GM12864 (cell line): ENCODE data around the gene USH2A.

Source experiments
- DNase-seq: peaks from one replicate; pipeline ENCODE4 v3.0.0-alpha.2; 2011; ENCODE audit warnings: low read depth
- H3K4me3 ChIP-seq: 2 replicates; pipeline ENCODE4 v1.5.1; 2011; ENCODE audit warnings: mild to moderate bottlenecking, low read depth, low read length, control low read depth
- TF ChIP-seq, protein P1 (sequence below): IDR thresholded peaks from 2 replicates; pipeline ENCODE4 v1.5.1; 2011; ENCODE audit warnings: low read depth, mild to moderate bottlenecking, moderate library complexity, low read length, control low read depth, inconsistent platforms; ENCODE audit errors: missing control alignments

The USH2A gene

DNA sequence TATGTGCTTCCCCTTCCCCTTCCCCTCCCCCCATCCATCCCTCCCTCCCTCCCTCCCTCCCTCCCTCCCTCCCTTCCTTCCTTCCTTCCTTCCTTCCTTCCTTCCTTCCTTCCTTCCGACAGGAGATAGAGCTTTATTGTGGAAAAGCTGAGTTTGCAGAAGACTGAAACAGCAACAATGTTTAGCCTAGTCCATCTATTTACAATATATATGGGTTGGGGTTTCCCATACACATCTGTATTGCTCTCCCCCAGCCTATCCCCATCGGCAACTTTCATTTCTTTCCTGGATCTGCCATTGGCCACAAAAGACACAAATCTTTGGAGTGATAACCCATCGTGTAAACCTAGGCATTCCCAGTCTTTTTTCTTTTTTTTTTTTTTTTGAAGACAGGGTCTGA, 222.3 kb downstream of the USH2A start:
- no peak for DNase-seq
- TF ChIP-seq, protein P1, sequence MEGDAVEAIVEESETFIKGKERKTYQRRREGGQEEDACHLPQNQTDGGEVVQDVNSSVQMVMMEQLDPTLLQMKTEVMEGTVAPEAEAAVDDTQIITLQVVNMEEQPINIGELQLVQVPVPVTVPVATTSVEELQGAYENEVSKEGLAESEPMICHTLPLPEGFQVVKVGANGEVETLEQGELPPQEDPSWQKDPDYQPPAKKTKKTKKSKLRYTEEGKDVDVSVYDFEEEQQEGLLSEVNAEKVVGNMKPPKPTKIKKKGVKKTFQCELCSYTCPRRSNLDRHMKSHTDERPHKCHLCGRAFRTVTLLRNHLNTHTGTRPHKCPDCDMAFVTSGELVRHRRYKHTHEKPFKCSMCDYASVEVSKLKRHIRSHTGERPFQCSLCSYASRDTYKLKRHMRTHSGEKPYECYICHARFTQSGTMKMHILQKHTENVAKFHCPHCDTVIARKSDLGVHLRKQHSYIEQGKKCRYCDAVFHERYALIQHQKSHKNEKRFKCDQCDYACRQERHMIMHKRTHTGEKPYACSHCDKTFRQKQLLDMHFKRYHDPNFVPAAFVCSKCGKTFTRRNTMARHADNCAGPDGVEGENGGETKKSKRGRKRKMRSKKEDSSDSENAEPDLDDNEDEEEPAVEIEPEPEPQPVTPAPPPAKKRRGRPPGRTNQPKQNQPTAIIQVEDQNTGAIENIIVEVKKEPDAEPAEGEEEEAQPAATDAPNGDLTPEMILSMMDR = no peak
- no peak overlapping the region for H3K4me3 ChIP-seq

DNA sequence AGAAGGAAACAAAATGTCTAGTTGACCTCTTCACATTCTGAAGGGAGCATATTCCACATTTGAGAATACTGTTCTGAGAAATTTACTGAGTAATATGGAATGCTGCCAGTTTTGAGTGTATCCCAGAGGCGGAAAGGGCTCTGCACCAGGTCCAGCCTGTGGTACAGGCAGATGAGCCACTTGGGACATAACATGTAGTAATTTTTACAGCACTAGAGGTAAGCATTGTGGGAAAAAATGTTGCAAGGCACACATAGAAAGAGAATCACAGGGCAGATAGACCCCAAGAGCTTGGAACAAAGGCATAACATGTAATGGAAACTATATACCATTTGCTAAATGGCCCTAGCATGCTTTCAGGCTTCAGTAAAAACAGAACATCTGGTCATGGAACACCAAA, 228.5 kb downstream of the USH2A start:
- DNase-seq = no peak
- H3K4me3 ChIP-seq = no peak overlapping the region
- TF ChIP-seq, protein P1 = no peak

DNA sequence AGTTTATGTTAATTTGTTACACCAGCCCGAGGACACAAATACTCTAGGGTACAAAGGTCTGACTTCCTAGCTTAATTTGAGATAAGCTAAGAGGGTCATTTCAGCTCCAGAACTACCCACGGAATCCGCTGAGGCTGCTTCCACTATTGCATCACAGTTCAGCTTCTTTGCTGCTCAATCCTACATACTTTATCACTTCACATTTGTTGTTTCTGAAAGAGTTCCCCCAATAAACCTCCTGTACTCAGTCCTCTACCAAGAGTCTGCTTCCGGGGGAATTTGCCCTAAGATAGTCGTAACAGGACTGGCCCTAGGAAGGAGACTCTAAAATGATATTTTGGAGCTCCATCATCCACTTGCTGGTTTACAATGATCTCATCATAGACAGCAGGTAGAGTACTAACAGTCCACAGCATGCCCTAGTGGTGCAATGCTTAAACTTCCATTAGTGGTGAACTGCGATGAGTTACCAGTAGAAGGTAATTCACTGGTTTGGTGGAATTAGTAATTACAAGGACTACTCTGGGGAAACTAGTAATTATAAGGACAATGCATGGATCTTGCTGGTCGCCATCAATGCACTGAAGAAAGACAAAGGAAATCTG, 229.3 kb downstream of the USH2A start:
- TF ChIP-seq, protein P1 = peak; percentile 14
- no peak for DNase-seq
- H3K4me3 ChIP-seq = no peak overlapping the region

DNA sequence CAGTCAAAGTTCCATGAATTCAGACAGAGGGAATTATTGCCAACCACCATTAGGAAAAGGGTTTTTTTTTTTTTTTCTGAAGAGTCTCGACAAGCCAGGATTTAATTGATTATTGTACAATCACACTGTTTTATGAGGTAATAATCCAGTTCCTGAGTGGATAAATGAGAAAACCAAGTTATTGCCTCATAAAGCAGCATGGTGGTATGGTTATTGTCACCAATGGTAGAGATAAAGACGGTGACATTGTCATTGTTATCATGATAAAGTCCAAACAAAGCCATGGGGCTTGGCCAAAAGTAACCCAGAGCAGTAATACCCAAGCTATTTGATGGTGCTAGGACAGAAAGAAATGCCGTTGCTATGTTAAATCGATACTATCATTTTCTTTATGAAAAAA, 232.8 kb downstream of the USH2A start:
- TF ChIP-seq, protein P1 = no peak
- H3K4me3 ChIP-seq = no peak overlapping the region
- DNase-seq = no peak

DNA sequence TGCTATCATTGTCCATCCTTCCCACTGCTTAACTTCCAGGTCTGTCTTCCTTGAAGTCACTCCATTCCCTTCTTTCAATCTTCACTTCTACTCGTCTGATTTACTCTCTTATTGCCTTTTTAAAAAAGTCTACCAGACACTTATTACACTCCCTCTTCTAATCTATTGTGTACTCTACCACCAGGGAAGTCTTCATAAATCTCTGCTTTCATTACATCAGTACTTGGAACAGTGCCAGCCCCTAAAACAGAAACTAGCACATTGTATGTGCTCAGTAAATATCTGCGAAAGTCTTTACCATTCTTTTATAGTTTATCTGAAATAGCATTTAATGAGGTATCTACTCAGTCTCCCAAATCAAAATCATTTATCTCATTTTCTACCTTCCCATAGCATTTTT, 236.4 kb downstream of the USH2A start:
- TF ChIP-seq, protein P1 = no peak
- no peak for DNase-seq

DNA sequence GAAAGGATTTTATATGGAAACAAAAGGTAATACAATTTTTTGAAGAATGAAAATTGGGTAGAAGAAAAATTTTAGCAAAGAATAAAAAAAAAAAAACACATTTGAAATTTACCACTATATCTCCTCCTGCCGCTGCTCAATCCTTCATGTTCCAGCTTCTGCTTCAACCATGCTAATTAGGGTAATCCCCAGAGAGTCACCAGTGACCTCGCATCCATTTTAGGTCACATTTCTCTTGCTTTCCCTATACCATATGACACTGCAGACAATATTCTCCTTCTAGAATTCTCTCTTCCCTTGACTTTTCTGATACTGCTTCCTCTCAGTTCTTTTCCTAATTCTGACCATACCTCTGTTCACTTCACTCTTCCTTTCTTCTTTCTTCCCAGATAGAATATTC, 237.1 kb downstream of the USH2A start:
- H3K4me3 ChIP-seq = no peak overlapping the region
- TF ChIP-seq, protein P1 = no peak
- no peak for DNase-seq

More for the DNA sequence above, 236.4 kb downstream of the USH2A start:
- no peak overlapping the region for H3K4me3 ChIP-seq

DNA sequence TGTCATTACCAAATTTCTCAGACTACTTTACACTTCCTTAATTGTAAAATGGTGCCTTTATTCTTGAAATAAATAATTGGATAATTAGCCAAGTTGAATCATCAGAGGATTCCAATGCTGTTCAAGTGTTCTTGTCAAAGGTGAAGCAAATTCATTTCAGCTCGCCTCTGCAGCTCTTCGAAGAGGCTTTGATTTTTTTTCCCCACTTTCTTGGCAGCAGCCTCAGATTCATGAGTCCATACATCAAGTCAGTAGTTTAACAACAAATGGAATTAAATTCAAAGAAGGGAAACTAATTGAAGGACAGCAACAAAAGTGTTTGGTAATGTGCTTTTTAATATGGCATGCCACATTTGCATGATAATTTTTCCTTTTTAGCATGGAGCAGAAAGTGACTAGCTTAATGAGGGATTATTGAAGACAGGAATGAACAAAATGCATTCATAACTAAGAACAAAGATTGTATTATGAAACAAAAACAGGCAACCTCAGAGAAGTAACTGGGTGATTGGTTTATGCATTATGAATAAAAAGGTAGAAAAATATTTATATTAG, 239.0 kb downstream of the USH2A start:
- no peak for DNase-seq
- TF ChIP-seq, protein P1 = no peak
- H3K4me3 ChIP-seq = no peak overlapping the region
